ENCODE data around the gene TMEM109. TPM values are rescaled to one million over a fixed set of nuclear protein-coding genes. Genes with fewer than 3 reads are reported as not detected.

Gene TMEM109
- total and polyA plus RNA-seq, 2 experiments from 2014 or later: 17.4 to 17.7 TPM

GRCh38 chr11:60874421-60875365, 39.3 kb upstream of the TMEM109 start:
- Mint-ChIP-seq H3K27ac (no peak overlapping the region), H3K27me3 (ENCODE audit: insufficient read depth, low read depth, poor library complexity) (no peaks in the 10 kb centered on the region), H3K4me1 (peaks cover 6% of the 10 kb centered on the region; the same call in 2 of the 3 replicates), H3K4me3 (no peak overlapping the region; the same call in 2 of the 3 replicates), H3K36me3 (ENCODE audit: low read depth) (no peaks in the 10 kb centered on the region; the same call in 2 of the 3 replicates), H3K9me3 (no peaks in the 10 kb centered on the region)
- DNase-seq (ENCODE audit: low spot score) (no peak), ATAC-seq (no peak)
- no peaks in the 10 kb centered on the region for H3K9me2 ChIP-seq (ENCODE audit: insufficient read depth)
- no peaks in the 10 kb centered on the region for H3K27me3 ChIP-seq (ENCODE audit: insufficient read depth)
- no peaks in the 10 kb centered on the region; the same call in 1 of the 2 replicates for H4K20me1 ChIP-seq (replicated peaks; ENCODE audit: insufficient read depth)
- no peaks in the 10 kb centered on the region for H3F3A ChIP-seq (replicated peaks; ENCODE audit: low read depth)
- H3K4me3 ChIP-seq: no peak overlapping the region
- H3K4me1 ChIP-seq (ENCODE audit: insufficient read depth): no peaks in the 10 kb centered on the region
- H3K4me2 ChIP-seq: no peak overlapping the region
- TF ChIP-seq STAT1 (IDR thresholded peaks at IDR 0.05; ENCODE audit: unreplicated experiment): no peak
- no peak for TF ChIP-seq ETS1 (IDR thresholded peaks at IDR 0.05)
- no peak for TF ChIP-seq ZNF462 (CRISPR knock-in tag; IDR thresholded peaks at IDR 0.05)
- TF ChIP-seq NANOG (IDR thresholded peaks at IDR 0.05; ENCODE audit: borderline replicate concordance): no peak
- TF ChIP-seq CTCF (conservative IDR thresholded peaks at IDR 0.05; ENCODE audit: low read depth in 2 of 2): no peak
- no peak for TF ChIP-seq POLR2AphosphoS5 (IDR thresholded peaks at IDR 0.05; ENCODE audit: low read depth)
- no peak for TF ChIP-seq CREB1 (CRISPR knock-in tag; IDR thresholded peaks at IDR 0.05; ENCODE audit: low read depth)
- no peak for TF ChIP-seq EZH2 (IDR thresholded peaks at IDR 0.05; ENCODE audit: low read depth, unreplicated experiment)
- no peak for TF ChIP-seq ZNF114 (CRISPR knock-in tag; IDR thresholded peaks at IDR 0.05)
- TF ChIP-seq REST (IDR thresholded peaks at IDR 0.05; ENCODE audit: unreplicated experiment): no peak
- no peaks in the 10 kb centered on the region for H3K79me2 ChIP-seq (replicated peaks; ENCODE audit: insufficient read depth)
- H3K27ac ChIP-seq (ENCODE audit: low read depth): no peak overlapping the region
- H3K36me3 ChIP-seq (ENCODE audit: insufficient read depth): no peaks in the 10 kb centered on the region
- H2AFZ ChIP-seq: no peak overlapping the region

Measured in GM23338 (cell line).